Nephron progenitor cell (in vitro differentiated cells): ENCODE results near the gene TEAD1.

Experiments used
- DNase-seq: peaks from one replicate; pipeline ENCODE4 v3.0.0; 2021
- H3K27ac Mint-ChIP-seq: 2 replicates; pipeline ENCODE4 v1.8.0; 2021; ENCODE audit warnings: mild to moderate bottlenecking, moderate library complexity, mixed read lengths
- H3K27me3 Mint-ChIP-seq: 2 replicates; pipeline ENCODE4 v1.8.0; 2021; ENCODE audit warnings: mild to moderate bottlenecking, low read depth, mixed read lengths; ENCODE audit not compliant: poor library complexity
- H3K36me3 Mint-ChIP-seq: 2 replicates; pipeline ENCODE4 v1.8.0; 2021; ENCODE audit warnings: low read depth, mixed read lengths
- H3K4me1 Mint-ChIP-seq: 2 replicates; pipeline ENCODE4 v1.8.0; 2021; ENCODE audit warnings: mixed read lengths
- H3K4me3 Mint-ChIP-seq: 2 replicates; pipeline ENCODE4 v1.8.0; 2021; ENCODE audit warnings: mild to moderate bottlenecking, moderate library complexity, mixed read lengths
- H3K9me3 Mint-ChIP-seq: 2 replicates; pipeline ENCODE4 v1.8.0; 2021; ENCODE audit warnings: mild to moderate bottlenecking, moderate library complexity, mixed read lengths
- CTCF ChIP-seq: fragments of 200-600 bp; sonication (generic); IDR thresholded peaks from 2 replicates; pipeline ENCODE4 v1.5.0; 2021; ENCODE audit warnings: antibody characterized with exemption

TEAD1 gene

DNA sequence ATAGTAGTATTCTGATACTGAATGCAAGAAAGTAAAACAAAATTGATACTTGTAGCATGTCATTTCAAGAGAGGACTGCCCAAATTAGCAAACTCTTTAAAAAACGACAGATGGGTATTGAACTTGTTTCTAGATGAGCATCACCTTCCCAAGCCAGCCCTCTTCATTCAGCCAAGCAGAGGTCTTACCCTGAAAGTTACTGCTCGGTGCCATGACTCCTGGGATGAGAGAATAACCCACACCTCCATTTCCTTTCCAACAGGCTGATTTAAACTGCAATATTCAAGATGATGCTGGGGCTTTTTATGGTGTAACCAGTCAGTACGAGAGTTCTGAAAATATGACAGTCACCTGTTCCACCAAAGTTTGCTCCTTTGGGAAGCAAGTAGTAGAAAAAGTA is 250.4 kb downstream of the TEAD1 start:
- H3K9me3 Mint-ChIP-seq = no peaks in the 10 kb centered on the region
- H3K4me1 Mint-ChIP-seq = no peaks in the 10 kb centered on the region
- H3K36me3 Mint-ChIP-seq = peaks cover 16% of the 10 kb centered on the region
- H3K27me3 Mint-ChIP-seq = no peaks in the 10 kb centered on the region
- H3K27ac Mint-ChIP-seq = no peak overlapping the region
- no peak for DNase-seq
- no peak overlapping the region for H3K4me3 Mint-ChIP-seq
- no peak for TF ChIP-seq CTCF

- no peaks in the 10 kb centered on the region for H3K9me3 Mint-ChIP-seq
Observed at GRCh38 chr11:12925520-12925919, 251.3 kb downstream of the TEAD1 start.

DNA sequence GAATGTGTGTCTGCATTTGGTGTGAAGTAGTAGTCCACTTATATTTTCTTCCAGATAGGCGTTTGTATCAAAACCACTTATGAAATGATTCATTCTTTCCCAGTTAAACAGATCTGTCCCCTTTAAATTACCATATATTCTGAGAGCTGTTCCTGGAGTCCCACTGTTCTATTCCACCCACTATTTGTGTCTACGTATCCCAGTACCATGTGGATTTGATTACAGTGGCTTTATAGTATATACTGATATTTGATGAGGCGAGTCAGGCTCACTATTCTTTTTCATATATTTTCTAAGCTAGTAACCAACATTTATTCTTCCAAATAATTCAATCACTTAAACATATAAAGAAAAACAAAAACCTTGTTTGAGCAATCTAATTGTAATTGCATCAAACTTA is 253.0 kb downstream of the TEAD1 start:
- Mint-ChIP-seq H3K4me1 (no peaks in the 10 kb centered on the region), H3K27me3 (no peaks in the 10 kb centered on the region), H3K27ac (no peak overlapping the region), H3K9me3 (no peaks in the 10 kb centered on the region), H3K4me3 (no peak overlapping the region), H3K36me3 (peaks cover 28% of the 10 kb centered on the region)
- DNase-seq = no peak
- TF ChIP-seq CTCF = no peak

More at GRCh38 chr11:12925520-12925919, 251.3 kb downstream of the TEAD1 start:
- Mint-ChIP-seq H3K27ac (no peak overlapping the region), H3K27me3 (no peaks in the 10 kb centered on the region), H3K4me3 (no peak overlapping the region), H3K36me3 (peaks cover 23% of the 10 kb centered on the region), H3K4me1 (no peaks in the 10 kb centered on the region)
- no peak for TF ChIP-seq CTCF
- no peak for DNase-seq

DNA sequence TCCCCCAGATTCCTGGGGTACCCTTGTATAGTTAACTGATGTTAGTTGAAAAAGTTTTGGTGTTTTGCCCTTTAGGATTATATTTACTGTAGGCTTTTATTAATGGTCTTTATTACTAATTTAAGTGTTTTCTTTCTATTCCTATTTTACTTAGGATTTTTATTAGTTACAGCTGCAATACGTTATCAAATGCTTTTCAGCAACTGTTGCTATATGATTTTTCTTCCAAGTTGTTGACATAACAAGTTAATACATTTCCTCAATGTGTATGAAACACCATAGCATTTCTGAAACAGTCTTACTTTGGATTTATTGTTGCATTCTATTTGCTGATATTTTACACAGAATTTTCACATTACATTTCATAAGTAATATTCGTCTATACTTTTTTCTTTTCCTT is 253.7 kb downstream of the TEAD1 start:
- Mint-ChIP-seq H3K27ac (no peak overlapping the region), H3K36me3 (peaks cover 28% of the 10 kb centered on the region)

DNA sequence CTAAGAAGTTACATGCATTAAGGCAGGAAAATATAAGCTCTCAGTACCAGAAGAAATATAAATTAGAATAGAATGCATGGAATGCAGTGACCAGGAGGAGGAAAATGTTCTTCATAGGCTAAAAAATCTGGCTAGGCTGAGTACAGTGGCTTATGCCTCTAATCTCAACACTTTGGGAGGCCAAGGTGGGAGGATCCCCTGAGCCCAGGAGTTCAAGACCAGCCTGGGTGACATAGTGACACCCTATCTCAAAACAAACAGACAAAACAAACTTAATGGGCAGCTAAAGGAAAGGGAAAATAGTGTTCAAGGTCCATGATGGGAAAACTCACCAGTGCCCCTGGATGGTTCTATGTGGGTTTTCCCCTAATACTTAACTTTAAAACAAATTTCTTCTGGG is 256.6 kb downstream of the TEAD1 start:
- DNase-seq = no peak
- Mint-ChIP-seq H3K27ac (peak overlapping the region; percentile 23), H3K36me3 (peaks cover 38% of the 10 kb centered on the region), H3K4me3 (no peak overlapping the region), H3K9me3 (peaks cover 4% of the 10 kb centered on the region), H3K27me3 (no peaks in the 10 kb centered on the region), H3K4me1 (no peaks in the 10 kb centered on the region)
- no peak for TF ChIP-seq CTCF

More for the DNA sequence above, 253.7 kb downstream of the TEAD1 start:
- Mint-ChIP-seq H3K27me3 (no peaks in the 10 kb centered on the region), H3K4me3 (no peak overlapping the region), H3K9me3 (no peaks in the 10 kb centered on the region), H3K4me1 (no peaks in the 10 kb centered on the region)
- DNase-seq = no peak
- TF ChIP-seq CTCF = no peak

DNA sequence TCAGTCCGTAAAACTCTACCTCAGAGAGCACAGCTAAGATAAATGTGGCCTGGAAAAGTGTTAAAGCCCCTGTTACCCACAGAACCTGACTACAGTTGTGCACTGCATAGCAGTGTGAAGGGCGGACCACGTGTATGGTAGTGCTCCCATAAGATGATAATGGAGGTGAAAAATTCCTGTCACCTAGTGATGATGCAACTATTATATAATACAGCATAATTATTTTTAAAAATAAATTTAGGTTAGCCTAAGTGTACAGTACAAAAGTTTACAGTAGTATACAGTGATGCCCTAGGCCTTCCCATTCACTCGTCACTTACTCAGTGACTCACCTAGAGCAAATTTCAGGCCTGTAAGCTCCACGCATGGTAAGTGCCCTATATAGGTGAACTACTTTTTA is 258.3 kb downstream of the TEAD1 start:
- Mint-ChIP-seq H3K4me1 (no peaks in the 10 kb centered on the region), H3K4me3 (no peak overlapping the region), H3K27me3 (no peaks in the 10 kb centered on the region), H3K27ac (no peak overlapping the region), H3K36me3 (peaks cover 42% of the 10 kb centered on the region), H3K9me3 (peaks cover 4% of the 10 kb centered on the region)
- no peak for TF ChIP-seq CTCF
- DNase-seq = no peak
